Measurements from ENCODE around the gene PPP1R36.

- no peak for TF ChIP-seq POLR2AphosphoS5 (IDR thresholded peaks at IDR 0.05; ENCODE audit: low read depth, low read length)
- no peak for TF ChIP-seq REST (IDR thresholded peaks at IDR 0.05; ENCODE audit: insufficient read depth in 1 of 2, low read depth in 2 of 2, low read length in 2 of 2)
Observed at GRCh38 chr14:64581363-64581762, 31.6 kb downstream of the PPP1R36 start.
